ENCODE measurements around the gene ADCYAP1. TPM values are rescaled to one million over a fixed set of nuclear protein-coding genes. Genes with fewer than 3 reads are reported as not detected.

ADCYAP1 gene
- total RNA-seq, 1 donor from 2014 or later = 2.2 TPM

GRCh38 chr18:875912-876311 is 28.8 kb upstream of the ADCYAP1 start:
- intact Hi-C loops (cut with DNase I) = no loop called here
- DNase-seq (ENCODE audit: extremely low spot score in 2 of 2) = no peak
- H3K27ac ChIP-seq = no peak overlapping the region
- H3K9me3 ChIP-seq = no peaks in the 10 kb centered on the region
- no peak overlapping the region for H3K4me3 ChIP-seq
- H3K27me3 ChIP-seq = no peaks in the 10 kb centered on the region
- no peak for TF ChIP-seq POLR2A (IDR thresholded peaks at IDR 0.05)
- TF ChIP-seq, protein P1, sequence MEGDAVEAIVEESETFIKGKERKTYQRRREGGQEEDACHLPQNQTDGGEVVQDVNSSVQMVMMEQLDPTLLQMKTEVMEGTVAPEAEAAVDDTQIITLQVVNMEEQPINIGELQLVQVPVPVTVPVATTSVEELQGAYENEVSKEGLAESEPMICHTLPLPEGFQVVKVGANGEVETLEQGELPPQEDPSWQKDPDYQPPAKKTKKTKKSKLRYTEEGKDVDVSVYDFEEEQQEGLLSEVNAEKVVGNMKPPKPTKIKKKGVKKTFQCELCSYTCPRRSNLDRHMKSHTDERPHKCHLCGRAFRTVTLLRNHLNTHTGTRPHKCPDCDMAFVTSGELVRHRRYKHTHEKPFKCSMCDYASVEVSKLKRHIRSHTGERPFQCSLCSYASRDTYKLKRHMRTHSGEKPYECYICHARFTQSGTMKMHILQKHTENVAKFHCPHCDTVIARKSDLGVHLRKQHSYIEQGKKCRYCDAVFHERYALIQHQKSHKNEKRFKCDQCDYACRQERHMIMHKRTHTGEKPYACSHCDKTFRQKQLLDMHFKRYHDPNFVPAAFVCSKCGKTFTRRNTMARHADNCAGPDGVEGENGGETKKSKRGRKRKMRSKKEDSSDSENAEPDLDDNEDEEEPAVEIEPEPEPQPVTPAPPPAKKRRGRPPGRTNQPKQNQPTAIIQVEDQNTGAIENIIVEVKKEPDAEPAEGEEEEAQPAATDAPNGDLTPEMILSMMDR (IDR thresholded peaks at IDR 0.05) = no peak
- no peaks in the 10 kb centered on the region for H3K36me3 ChIP-seq
- no peaks in the 10 kb centered on the region for H3K4me1 ChIP-seq

DNA sequence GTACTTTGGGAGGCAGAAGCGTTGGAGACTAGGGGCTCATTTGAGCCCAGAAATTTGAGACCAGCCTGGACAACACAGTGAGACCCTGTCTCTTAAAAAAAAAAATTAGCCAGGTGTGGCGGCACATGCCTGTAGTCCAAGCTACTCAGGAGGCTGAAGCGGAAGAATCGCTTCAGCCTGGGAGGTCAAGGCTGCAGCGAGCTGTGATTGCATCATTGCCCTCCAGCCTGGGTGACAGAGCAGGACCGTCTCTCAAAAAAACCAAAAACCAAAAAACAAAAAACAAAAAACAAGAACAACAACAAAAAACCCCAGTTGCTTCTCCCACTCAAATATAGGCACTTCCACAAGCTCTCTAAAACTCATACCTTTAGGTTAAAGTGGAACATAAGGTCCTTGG is 27.4 kb upstream of the ADCYAP1 start:
- no peaks in the 10 kb centered on the region for H3K27me3 ChIP-seq
- intact Hi-C loops (cut with DNase I) = no loop called here
- H3K4me3 ChIP-seq = no peak overlapping the region
- H3K9me3 ChIP-seq = no peaks in the 10 kb centered on the region
- no peak overlapping the region for H3K27ac ChIP-seq
- no peaks in the 10 kb centered on the region for H3K4me1 ChIP-seq
- TF ChIP-seq POLR2AphosphoS5 (IDR thresholded peaks at IDR 0.05; ENCODE audit: insufficient read depth in 1 of 2, low read depth in 1 of 2) (no peak), POLR2A (IDR thresholded peaks at IDR 0.05) (no peak)
- TF ChIP-seq, protein P1 (IDR thresholded peaks at IDR 0.05) = no peak
- H3K36me3 ChIP-seq = no peaks in the 10 kb centered on the region
- DNase-seq (ENCODE audit: extremely low spot score in 2 of 2) = no peak

GRCh38 chr18:886076-886475 is 18.6 kb upstream of the ADCYAP1 start:
- intact Hi-C loops (cut with DNase I) = no loop called here
- H3K9me3 ChIP-seq = no peaks in the 10 kb centered on the region
- no peak overlapping the region for H3K27ac ChIP-seq
- no peaks in the 10 kb centered on the region for H3K36me3 ChIP-seq
- no peak overlapping the region for H3K4me3 ChIP-seq
- H3K27me3 ChIP-seq = no peaks in the 10 kb centered on the region
- no peaks in the 10 kb centered on the region for H3K4me1 ChIP-seq
- no peak for DNase-seq (ENCODE audit: extremely low spot score in 2 of 2)
- TF ChIP-seq, protein P1 (IDR thresholded peaks at IDR 0.05) = no peak
- no peak for TF ChIP-seq POLR2A (IDR thresholded peaks at IDR 0.05)
- TF ChIP-seq POLR2AphosphoS5 (IDR thresholded peaks at IDR 0.05; ENCODE audit: insufficient read depth in 1 of 2, low read depth in 1 of 2) = no peak

- Histone ChIP-seq H3K4me1 (no peaks in the 10 kb centered on the region), H3K27ac (no peak overlapping the region), H3K27me3 (no peaks in the 10 kb centered on the region), H3K9me3 (no peaks in the 10 kb centered on the region), H3K4me3 (no peak overlapping the region), H3K36me3 (no peaks in the 10 kb centered on the region)
- DNase-seq (ENCODE audit: extremely low spot score in 2 of 2) = no peak
- no peak for TF ChIP-seq POLR2A (IDR thresholded peaks at IDR 0.05)
- TF ChIP-seq POLR2AphosphoS5 (IDR thresholded peaks at IDR 0.05; ENCODE audit: insufficient read depth in 1 of 2, low read depth in 1 of 2) = no peak
- TF ChIP-seq, protein P1 (IDR thresholded peaks at IDR 0.05) = no peak
- intact Hi-C loops (cut with DNase I) = no loop called here
Observed at GRCh38 chr18:887716-888115, 17.0 kb upstream of the ADCYAP1 start.

- Histone ChIP-seq H3K4me1 (no peaks in the 10 kb centered on the region), H3K27ac (no peak overlapping the region), H3K36me3 (no peaks in the 10 kb centered on the region), H3K4me3 (no peak overlapping the region), H3K9me3 (no peaks in the 10 kb centered on the region), H3K27me3 (no peaks in the 10 kb centered on the region)
- no peak for DNase-seq (ENCODE audit: extremely low spot score in 2 of 2)
- TF ChIP-seq, protein P1 (IDR thresholded peaks at IDR 0.05) = no peak
- no peak for TF ChIP-seq POLR2AphosphoS5 (IDR thresholded peaks at IDR 0.05; ENCODE audit: insufficient read depth in 1 of 2, low read depth in 1 of 2)
- TF ChIP-seq POLR2A (IDR thresholded peaks at IDR 0.05) = no peak
- intact Hi-C loops (cut with DNase I) = no loop called here
Observed at GRCh38 chr18:892316-892715, 12.4 kb upstream of the ADCYAP1 start.

All from vagina (tissue), 2 donors.